ENCODE results near the gene CLEC2L. TPM values are rescaled to one million over a fixed set of nuclear protein-coding genes. Genes with fewer than 3 reads are reported as not detected.
A peak's percentile ranks its signal among the peaks of the same experiment; 100 is the strongest.

The CLEC2L gene
- polyA plus RNA-seq, 3 donors: not detected

DNA sequence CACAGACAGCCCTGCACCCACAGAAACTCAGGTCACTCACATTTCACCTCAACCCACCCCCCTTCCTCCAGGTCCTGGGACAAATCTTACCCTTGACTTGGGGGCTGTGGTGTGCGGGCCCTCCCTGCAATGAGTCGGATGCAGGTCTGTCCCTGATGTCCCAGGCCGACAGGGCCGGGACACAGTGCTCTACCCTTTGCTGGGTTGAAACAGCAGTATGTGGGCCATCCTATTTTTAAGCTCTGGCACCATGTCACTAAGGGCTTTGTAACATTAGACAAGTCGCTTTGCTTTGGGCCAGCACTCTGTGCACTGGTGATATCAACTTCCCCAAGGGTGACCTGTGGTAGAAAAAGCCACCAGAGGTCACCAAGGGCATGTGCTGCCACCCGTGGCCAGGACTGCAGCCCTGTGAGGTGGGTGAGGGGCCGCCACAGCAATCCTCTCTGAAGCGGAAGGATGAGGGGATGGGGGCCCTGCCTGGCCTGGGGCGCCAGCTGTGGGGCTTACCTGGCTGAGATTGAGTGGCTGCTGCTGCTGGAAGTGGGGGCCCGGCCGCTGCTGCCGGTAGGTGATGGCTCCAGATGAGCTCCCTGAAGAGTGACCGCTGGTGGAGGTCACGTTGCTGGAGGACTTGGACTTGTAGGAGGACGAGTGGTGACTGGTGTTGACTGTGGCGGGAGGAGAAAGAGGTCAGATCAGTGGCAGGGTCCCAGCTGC lies 51.3 kb downstream of the CLEC2L start:
- DNase-seq: no peak
- Histone ChIP-seq H3K27me3 (ENCODE audit: control insufficient read depth in 2 of 2, insufficient read depth in 2 of 2, low read length in 2 of 2) (no peaks in the 10 kb centered on the region), H3K9me3 (replicated peaks in 1 of 2; ENCODE audit: control insufficient read depth in 1 of 2, insufficient read depth in 1 of 2, low read length in 2 of 2) (no peaks in the 10 kb centered on the region), H3K36me3 (replicated peaks in 1 of 2; ENCODE audit: control insufficient read depth in 1 of 2, insufficient read depth in 2 of 2, low read length in 2 of 2) (peaks cover 83 to 94% of the 10 kb centered on the region in 2 donors), H3K4me3 (replicated peaks in 1 of 3; ENCODE audit: low read depth in 2 of 3, low read length in 3 of 3) (no peak overlapping the region), H3K79me2 (ENCODE audit: insufficient read depth, low read length) (no peaks in the 10 kb centered on the region), H3K4me1 (ENCODE audit: control insufficient read depth in 1 of 2, insufficient read depth in 2 of 2, low read length in 2 of 2) (no peaks in the 10 kb centered on the region), H3K27ac (ENCODE audit: low read depth in 1 of 2, low read length in 2 of 2) (no peak overlapping the region), H2AFZ (ENCODE audit: insufficient read depth, low read depth, low read length, poor library complexity, severe bottlenecking) (no peak overlapping the region), H3K4me2 (replicated peaks; ENCODE audit: extremely low read depth, low read length, poor library complexity, severe bottlenecking) (no peak overlapping the region), H3K9ac (ENCODE audit: insufficient read depth, low read length, poor library complexity, severe bottlenecking) (no peak overlapping the region), H4K20me1 (ENCODE audit: insufficient read depth, low read length) (peaks cover 3% of the 10 kb centered on the region)
- Mint-ChIP-seq H3K27me3 (ENCODE audit: low read depth in 3 of 3) (no peaks in the 10 kb centered on the region), H3K36me3 (peaks cover 81 to 93% of the 10 kb centered on the region in 2 donors), H3K27ac (peak overlapping the region in 1 of 7 donors; percentile 75), H3K4me3 (no peak overlapping the region), H3K9me3 (no peaks in the 10 kb centered on the region), H3K4me1 (no peaks in the 10 kb centered on the region)
- intact Hi-C loops (cut with micrococcal nuclease): no loop called here
- WGBS (ENCODE audit: insufficient coverage): 95% methylated on average over 15 of the region's 16 CpGs
- TF ChIP-seq, protein P1, sequence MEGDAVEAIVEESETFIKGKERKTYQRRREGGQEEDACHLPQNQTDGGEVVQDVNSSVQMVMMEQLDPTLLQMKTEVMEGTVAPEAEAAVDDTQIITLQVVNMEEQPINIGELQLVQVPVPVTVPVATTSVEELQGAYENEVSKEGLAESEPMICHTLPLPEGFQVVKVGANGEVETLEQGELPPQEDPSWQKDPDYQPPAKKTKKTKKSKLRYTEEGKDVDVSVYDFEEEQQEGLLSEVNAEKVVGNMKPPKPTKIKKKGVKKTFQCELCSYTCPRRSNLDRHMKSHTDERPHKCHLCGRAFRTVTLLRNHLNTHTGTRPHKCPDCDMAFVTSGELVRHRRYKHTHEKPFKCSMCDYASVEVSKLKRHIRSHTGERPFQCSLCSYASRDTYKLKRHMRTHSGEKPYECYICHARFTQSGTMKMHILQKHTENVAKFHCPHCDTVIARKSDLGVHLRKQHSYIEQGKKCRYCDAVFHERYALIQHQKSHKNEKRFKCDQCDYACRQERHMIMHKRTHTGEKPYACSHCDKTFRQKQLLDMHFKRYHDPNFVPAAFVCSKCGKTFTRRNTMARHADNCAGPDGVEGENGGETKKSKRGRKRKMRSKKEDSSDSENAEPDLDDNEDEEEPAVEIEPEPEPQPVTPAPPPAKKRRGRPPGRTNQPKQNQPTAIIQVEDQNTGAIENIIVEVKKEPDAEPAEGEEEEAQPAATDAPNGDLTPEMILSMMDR (IDR thresholded peaks at IDR 0.05): no peak

DNA sequence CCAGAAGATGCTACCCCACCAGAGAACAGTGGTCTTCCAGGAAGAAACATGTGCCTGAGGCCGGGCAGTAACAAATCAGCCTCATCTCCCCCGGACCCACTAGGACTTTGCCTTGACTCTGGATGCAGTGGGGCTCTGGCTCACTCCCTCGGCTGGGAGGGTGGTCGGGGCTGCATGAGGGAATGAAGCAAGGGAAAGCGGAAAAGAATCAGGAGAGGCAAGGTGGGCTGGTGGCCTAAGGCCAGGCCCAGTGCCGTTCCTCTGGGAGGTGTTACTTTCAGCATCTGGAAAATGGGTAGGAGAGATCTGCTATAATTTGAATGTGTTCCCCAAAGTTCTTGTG lies 51.8 kb downstream of the CLEC2L start:
- WGBS (ENCODE audit: insufficient coverage): 91% methylated on average over 5 of the region's 6 CpGs
- peaks cover 83 to 96% of the 10 kb centered on the region in 2 donors for H3K36me3 Mint-ChIP-seq

More for the DNA sequence above, 51.8 kb downstream of the CLEC2L start:
- TF ChIP-seq, protein P1 (IDR thresholded peaks at IDR 0.05): no peak
- Histone ChIP-seq H3K9ac (ENCODE audit: insufficient read depth, low read length, poor library complexity, severe bottlenecking) (no peak overlapping the region), H3K27ac (ENCODE audit: low read depth in 1 of 2, low read length in 2 of 2) (no peak overlapping the region), H2AFZ (ENCODE audit: insufficient read depth, low read depth, low read length, poor library complexity, severe bottlenecking) (no peak overlapping the region), H3K79me2 (ENCODE audit: insufficient read depth, low read length) (no peaks in the 10 kb centered on the region), H3K27me3 (ENCODE audit: control insufficient read depth in 2 of 2, insufficient read depth in 2 of 2, low read length in 2 of 2) (no peaks in the 10 kb centered on the region), H3K36me3 (replicated peaks in 1 of 2; ENCODE audit: control insufficient read depth in 1 of 2, insufficient read depth in 2 of 2, low read length in 2 of 2) (peaks cover 84 to 94% of the 10 kb centered on the region in 2 donors), H3K9me3 (replicated peaks in 1 of 2; ENCODE audit: control insufficient read depth in 1 of 2, insufficient read depth in 1 of 2, low read length in 2 of 2) (no peaks in the 10 kb centered on the region), H3K4me2 (replicated peaks; ENCODE audit: extremely low read depth, low read length, poor library complexity, severe bottlenecking) (no peak overlapping the region), H3K4me3 (replicated peaks in 1 of 3; ENCODE audit: low read depth in 2 of 3, low read length in 3 of 3) (no peak overlapping the region), H3K4me1 (ENCODE audit: control insufficient read depth in 1 of 2, insufficient read depth in 2 of 2, low read length in 2 of 2) (no peaks in the 10 kb centered on the region), H4K20me1 (ENCODE audit: insufficient read depth, low read length) (peaks cover 6% of the 10 kb centered on the region)
- Mint-ChIP-seq H3K4me3 (no peak overlapping the region), H3K4me1 (no peaks in the 10 kb centered on the region), H3K27me3 (ENCODE audit: low read depth in 3 of 3) (no peaks in the 10 kb centered on the region), H3K27ac (no peak overlapping the region), H3K9me3 (no peaks in the 10 kb centered on the region)
- intact Hi-C loops (cut with micrococcal nuclease): no loop called here
- DNase-seq: no peak
